Measurements from ENCODE around the gene PKD1L1. TPM values are rescaled to one million over a fixed set of nuclear protein-coding genes. Genes with fewer than 3 reads are reported as not detected.

Gene PKD1L1
- total RNA-seq, 1 experiment from 2014 or later, result 0.17 TPM

DNA sequence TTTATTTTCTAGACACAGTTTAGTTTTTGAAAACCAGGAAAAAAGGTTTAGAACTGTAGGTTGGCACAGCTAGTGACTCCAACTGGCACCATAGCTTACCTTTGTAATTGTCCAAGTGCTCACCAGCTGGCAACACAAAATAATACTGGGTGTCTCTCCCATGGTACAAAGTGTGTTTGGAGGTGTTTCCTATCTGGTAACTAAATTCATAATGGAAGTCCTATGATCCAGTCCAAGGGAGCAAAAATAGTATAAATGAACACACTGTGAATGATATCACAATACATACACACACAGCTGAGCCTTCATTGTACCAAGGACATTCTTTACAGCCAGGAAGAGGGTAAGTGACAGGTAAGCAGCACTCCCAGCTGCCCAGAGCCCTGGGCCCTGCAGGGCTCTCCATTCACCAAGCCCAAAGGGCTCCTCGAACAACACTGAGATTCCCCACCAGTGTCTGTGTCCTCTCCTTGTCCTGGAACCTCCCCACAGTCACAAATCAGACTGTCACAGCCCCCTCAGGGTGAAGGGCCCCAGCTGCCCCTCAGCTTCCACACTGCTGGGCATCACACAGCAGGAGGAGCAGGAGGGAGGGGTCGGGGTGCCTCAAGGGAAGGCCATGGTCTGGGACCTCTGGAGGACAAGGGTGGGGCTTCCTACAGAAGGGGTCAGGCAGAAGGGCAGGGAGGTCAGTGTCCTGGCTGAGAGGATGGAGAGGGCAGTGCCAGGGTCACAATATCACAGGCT, 72.1 kb downstream of the PKD1L1 start:
- Histone ChIP-seq H2BK120ac (ENCODE audit: low read depth, low read length, poor library complexity, severe bottlenecking) (no peak overlapping the region), H2BK5ac (ENCODE audit: insufficient read length, low read length) (no peak overlapping the region), H3K4me2 (ENCODE audit: insufficient read depth, insufficient read length, low read length) (no peak overlapping the region), H3K14ac (ENCODE audit: insufficient read depth, low read length) (no peak overlapping the region; the same call in 1 of the 2 replicates), H3K4me1 (ENCODE audit: insufficient read depth, low read length) (no peaks in the 10 kb centered on the region), H4K20me1 (ENCODE audit: control insufficient read depth, insufficient read depth, insufficient read length) (no peaks in the 10 kb centered on the region), H3K27ac (ENCODE audit: insufficient read length, low read depth, low read length) (no peak overlapping the region), H3K4ac (ENCODE audit: low read depth, low read length) (no peak overlapping the region), H3K27me3 (ENCODE audit: insufficient read depth, low read length) (no peaks in the 10 kb centered on the region), H3K23ac (ENCODE audit: insufficient read length, low read depth, low read length) (no peak overlapping the region), H4K8ac (replicated peaks; ENCODE audit: insufficient read length, low read depth, low read length) (no peak overlapping the region), H2BK15ac (ENCODE audit: low read depth, low read length) (no peak overlapping the region), H3K79me1 (ENCODE audit: insufficient read depth, low read depth, low read length, poor library complexity, severe bottlenecking) (no peaks in the 10 kb centered on the region), H2AK5ac (ENCODE audit: insufficient read length, low read length) (no peak overlapping the region), H3K18ac (ENCODE audit: insufficient read length, low read depth, low read length) (no peak overlapping the region), H4K91ac (ENCODE audit: insufficient read length, low read depth, low read length) (no peak overlapping the region), H3K79me2 (ENCODE audit: insufficient read depth, low read length) (no peaks in the 10 kb centered on the region), H2BK12ac (ENCODE audit: insufficient read length, low read depth, low read length) (no peak overlapping the region), H3T11ph (ENCODE audit: low read length) (no peak overlapping the region), H3K23me2 (ENCODE audit: insufficient read length, low read depth, low read length, poor library complexity, severe bottlenecking) (no peaks in the 10 kb centered on the region), H2AFZ (ENCODE audit: low read length) (no peak overlapping the region), H2BK20ac (ENCODE audit: low read depth, low read length, poor library complexity, severe bottlenecking) (no peak overlapping the region), H3K9me3 (ENCODE audit: control insufficient read depth, low read depth, low read length) (no peaks in the 10 kb centered on the region), H3K56ac (ENCODE audit: insufficient read length, low read depth, low read length) (no peak overlapping the region), H3K9ac (ENCODE audit: extremely low read depth, insufficient read length, low read length) (no peak overlapping the region), H4K5ac (ENCODE audit: insufficient read length, low read depth, low read length) (no peak overlapping the region)
- Mint-ChIP-seq H3K4me3 (no peak overlapping the region), H3K4me1 (peaks cover 0 to 5% of the 10 kb centered on the region in 2 experiments; a peak in 1 of 4 replicates), H3K9me3 (no peaks in the 10 kb centered on the region), H3K27me3 (ENCODE audit: low read depth) (peaks cover 1% of the 10 kb centered on the region; the same call in 1 of the 2 replicates), H3K36me3 (ENCODE audit: insufficient read depth in 1 of 3, low read depth in 3 of 3) (no peaks in the 10 kb centered on the region), H3K27ac (no peak overlapping the region)
- TF ChIP-seq, protein P1, sequence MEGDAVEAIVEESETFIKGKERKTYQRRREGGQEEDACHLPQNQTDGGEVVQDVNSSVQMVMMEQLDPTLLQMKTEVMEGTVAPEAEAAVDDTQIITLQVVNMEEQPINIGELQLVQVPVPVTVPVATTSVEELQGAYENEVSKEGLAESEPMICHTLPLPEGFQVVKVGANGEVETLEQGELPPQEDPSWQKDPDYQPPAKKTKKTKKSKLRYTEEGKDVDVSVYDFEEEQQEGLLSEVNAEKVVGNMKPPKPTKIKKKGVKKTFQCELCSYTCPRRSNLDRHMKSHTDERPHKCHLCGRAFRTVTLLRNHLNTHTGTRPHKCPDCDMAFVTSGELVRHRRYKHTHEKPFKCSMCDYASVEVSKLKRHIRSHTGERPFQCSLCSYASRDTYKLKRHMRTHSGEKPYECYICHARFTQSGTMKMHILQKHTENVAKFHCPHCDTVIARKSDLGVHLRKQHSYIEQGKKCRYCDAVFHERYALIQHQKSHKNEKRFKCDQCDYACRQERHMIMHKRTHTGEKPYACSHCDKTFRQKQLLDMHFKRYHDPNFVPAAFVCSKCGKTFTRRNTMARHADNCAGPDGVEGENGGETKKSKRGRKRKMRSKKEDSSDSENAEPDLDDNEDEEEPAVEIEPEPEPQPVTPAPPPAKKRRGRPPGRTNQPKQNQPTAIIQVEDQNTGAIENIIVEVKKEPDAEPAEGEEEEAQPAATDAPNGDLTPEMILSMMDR (conservative IDR thresholded peaks at IDR 0.05), result no peak
- WGBS (ENCODE audit: extremely low coverage, insufficient read length, low lambda C conversion rate), result no CpG with 5 or more reads among the region's 2 CpGs
- DNase-seq, result no peak
